H9 (cell line): ENCODE results near the gene ARHGAP24. TPM values are rescaled to one million over a fixed set of nuclear protein-coding genes. Genes with fewer than 3 reads are reported as not detected.

Experiments used
- DNase-seq: peaks from one replicate; pipeline ENCODE4 v3.0.0-alpha.2; 2017
- H2AFZ ChIP-seq: one replicate; pipeline ENCODE4 v1.6.1; 2013; ENCODE audit warnings: mild to moderate bottlenecking, low read length, control low read depth, moderate library complexity
- H2AK5ac ChIP-seq: 2 replicates; pipeline ENCODE4 v1.6.1; 2013; ENCODE audit warnings: low read length, control low read depth, mixed read lengths; ENCODE audit not compliant: insufficient read length
- H2BK120ac ChIP-seq: one replicate; pipeline ENCODE4 v1.6.1; 2013; ENCODE audit warnings: low read depth, mild to moderate bottlenecking, low read length, control low read depth, inconsistent platforms; ENCODE audit not compliant: poor library complexity, severe bottlenecking
- H2BK12ac ChIP-seq: 2 replicates; pipeline ENCODE4 v1.6.1; 2013; ENCODE audit warnings: low read length, control low read depth, mixed read lengths, low read depth; ENCODE audit not compliant: insufficient read length
- H2BK15ac ChIP-seq: 2 replicates; pipeline ENCODE4 v1.6.1; 2013; ENCODE audit warnings: low read depth, low read length, control low read depth
- H2BK20ac ChIP-seq: one replicate; pipeline ENCODE4 v1.6.1; 2013; ENCODE audit warnings: low read depth, mild to moderate bottlenecking, low read length, control low read depth, inconsistent platforms; ENCODE audit not compliant: poor library complexity, severe bottlenecking
- H2BK5ac ChIP-seq: 2 replicates; pipeline ENCODE4 v1.6.1; 2013; ENCODE audit warnings: low read length, control low read depth, mixed read lengths; ENCODE audit not compliant: insufficient read length
- H3K14ac ChIP-seq: 2 replicates; pipeline ENCODE4 v1.6.1; 2013; ENCODE audit warnings: low read length, control low read depth; ENCODE audit not compliant: insufficient read depth
- H3K18ac ChIP-seq: 2 replicates; pipeline ENCODE4 v1.6.1; 2013; ENCODE audit warnings: low read depth, mild to moderate bottlenecking, mixed read lengths, low read length, control low read depth; ENCODE audit not compliant: insufficient read length
- H3K23ac ChIP-seq: 2 replicates; pipeline ENCODE4 v1.6.1; 2013; ENCODE audit warnings: low read length, control low read depth, mixed read lengths, low read depth; ENCODE audit not compliant: insufficient read length
- H3K23me2 ChIP-seq: 2 replicates; pipeline ENCODE4 v1.6.1; 2013; ENCODE audit warnings: low read depth, mild to moderate bottlenecking, mixed read lengths, low read length, control low read depth; ENCODE audit not compliant: insufficient read length, poor library complexity, severe bottlenecking
- H3K27ac ChIP-seq: 2 replicates; pipeline ENCODE4 v1.5.1; 2013; ENCODE audit warnings: low read length, control low read depth, mixed read lengths, low read depth; ENCODE audit not compliant: insufficient read length
- H3K27me3 ChIP-seq: 2 replicates; pipeline ENCODE4 v1.6.1; 2013; ENCODE audit warnings: low read length, control low read depth, inconsistent platforms; ENCODE audit not compliant: insufficient read depth
- H3K4ac ChIP-seq: 2 replicates; pipeline ENCODE4 v1.6.1; 2013; ENCODE audit warnings: low read depth, mild to moderate bottlenecking, control low read depth, inconsistent platforms, low read length, moderate library complexity
- H3K4me1 ChIP-seq: 2 replicates; pipeline ENCODE4 v1.6.1; 2013; ENCODE audit warnings: low read length, control low read depth, inconsistent platforms; ENCODE audit not compliant: insufficient read depth
- H3K4me2 ChIP-seq: 2 replicates; pipeline ENCODE4 v1.6.1; 2013; ENCODE audit warnings: low read length, control low read depth, mixed read lengths; ENCODE audit not compliant: insufficient read length, insufficient read depth
- H3K56ac ChIP-seq: 2 replicates; pipeline ENCODE4 v1.6.1; 2013; ENCODE audit warnings: low read depth, mild to moderate bottlenecking, mixed read lengths, low read length, control low read depth; ENCODE audit not compliant: insufficient read length
- H3K79me1 ChIP-seq: 2 replicates; pipeline ENCODE4 v1.6.1; 2013; ENCODE audit warnings: low read depth, mild to moderate bottlenecking, moderate library complexity, low read length, control low read depth, inconsistent platforms; ENCODE audit not compliant: insufficient read depth, poor library complexity, severe bottlenecking
- H3K79me2 ChIP-seq: 2 replicates; pipeline ENCODE4 v1.6.1; 2013; ENCODE audit warnings: low read length, control low read depth, inconsistent platforms; ENCODE audit not compliant: insufficient read depth
- H3K9ac ChIP-seq: 2 replicates; pipeline ENCODE4 v1.6.1; 2013; ENCODE audit warnings: low read length, control low read depth, mixed read lengths; ENCODE audit not compliant: insufficient read length; ENCODE audit errors: extremely low read depth
- H3K9me3 ChIP-seq: one replicate; pipeline ENCODE4 v1.6.1; 2013; ENCODE audit warnings: low read depth, low read length, inconsistent platforms; ENCODE audit not compliant: control insufficient read depth
- H3T11ph ChIP-seq: one replicate; pipeline ENCODE4 v1.6.1; 2013; ENCODE audit warnings: mild to moderate bottlenecking, low read length, control low read depth, inconsistent platforms
- H4K20me1 ChIP-seq: one replicate; pipeline ENCODE4 v1.6.1; 2013; ENCODE audit not compliant: control insufficient read depth, insufficient read length, insufficient read depth
- H4K5ac ChIP-seq: 2 replicates; pipeline ENCODE4 v1.6.1; 2013; ENCODE audit warnings: low read depth, mild to moderate bottlenecking, mixed read lengths, low read length, control low read depth; ENCODE audit not compliant: insufficient read length
- H4K8ac ChIP-seq: replicated peaks from 2 replicates; pipeline ENCODE4 v1.6.1; 2013; ENCODE audit warnings: low read length, control low read depth, mixed read lengths, low read depth; ENCODE audit not compliant: insufficient read length
- H4K91ac ChIP-seq: 2 replicates; pipeline ENCODE4 v1.6.1; 2013; ENCODE audit warnings: low read depth, mild to moderate bottlenecking, moderate library complexity, mixed read lengths, low read length, control low read depth; ENCODE audit not compliant: insufficient read length
- H3K27ac Mint-ChIP-seq, 3 experiments: 2 replicates in 2 of 3; 3 replicates in 1 of 3; pipeline ENCODE4 v1.8.0; 2020 to 2021; ENCODE audit warnings: mixed read lengths in 3 of 3, mild to moderate bottlenecking in 1 of 3, moderate library complexity in 1 of 3
- H3K27me3 Mint-ChIP-seq: 2 replicates; pipeline ENCODE4 v1.8.0; 2021; ENCODE audit warnings: low read depth, mild to moderate bottlenecking, moderate library complexity, mixed read lengths
- H3K36me3 Mint-ChIP-seq, 3 experiments: 2 replicates in 2 of 3; 3 replicates in 1 of 3; pipeline ENCODE4 v1.8.0; 2020 to 2021; ENCODE audit warnings: low read depth in 3 of 3, mixed read lengths in 3 of 3; ENCODE audit not compliant: insufficient read depth in 1 of 3
- H3K4me1 Mint-ChIP-seq, 2 experiments: 2 replicates each; pipeline ENCODE4 v1.8.0; 2020; ENCODE audit warnings: mixed read lengths in 2 of 2
- H3K4me3 Mint-ChIP-seq, 2 experiments: 2 replicates in 1 of 2; 3 replicates in 1 of 2; pipeline ENCODE4 v1.8.0; 2020 to 2021; ENCODE audit warnings: mild to moderate bottlenecking in 2 of 2, mixed read lengths in 2 of 2, moderate library complexity in 1 of 2
- H3K9me3 Mint-ChIP-seq, 2 experiments: 2 replicates in 1 of 2; 3 replicates in 1 of 2; pipeline ENCODE4 v1.8.0; 2020; ENCODE audit warnings: mild to moderate bottlenecking in 2 of 2, mixed read lengths in 2 of 2, moderate library complexity in 1 of 2
- CTCF ChIP-seq: fragments of 200-600 bp; sonication (generic); conservative IDR thresholded peaks from 3 replicates; pipeline ENCODE4 v1.8.0; 2021; ENCODE audit warnings: antibody characterized with exemption, mild to moderate bottlenecking
- WGBS: extraction: QIAGEN DNeasy Blood & Tissue Kit; methylation state at CpG from one replicate; pipeline ENCODE4 v1.1.7; 2013; ENCODE audit warnings: missing lambda C conversion rate, low lambda C conversion rate, mixed read lengths; ENCODE audit not compliant: insufficient read length; ENCODE audit errors: extremely low coverage; 5-methylcytosine and 5-hydroxymethylcytosine counted together
- total RNA-seq: library from RNA; stranded (reverse); gene quantifications from 2 replicates; pipeline ENCODE4 v1.2.1, GENCODE V29; 2021

ARHGAP24 gene
- total RNA-seq, 1 experiment from 2014 or later, result 0.37 TPM

- Histone ChIP-seq H2BK5ac (no peak overlapping the region), H2AFZ (no peak overlapping the region), H4K5ac (no peak overlapping the region), H3K14ac (no peak overlapping the region), H2BK20ac (no peak overlapping the region), H3K23me2 (no peaks in the 10 kb centered on the region), H4K8ac (no peak overlapping the region), H3K27ac (no peak overlapping the region), H3K56ac (no peak overlapping the region), H2BK12ac (no peak overlapping the region), H2BK120ac (no peak overlapping the region), H3K4ac (no peak overlapping the region), H4K91ac (no peak overlapping the region), H3T11ph (no peak overlapping the region), H2BK15ac (no peak overlapping the region), H3K27me3 (no peaks in the 10 kb centered on the region), H3K9me3 (peaks cover 6% of the 10 kb centered on the region), H3K23ac (no peak overlapping the region), H3K79me1 (no peaks in the 10 kb centered on the region), H3K4me2 (no peak overlapping the region), H2AK5ac (no peak overlapping the region), H3K4me1 (peaks cover 3% of the 10 kb centered on the region; the same call in 1 of the 2 replicates), H3K9ac (no peak overlapping the region), H3K18ac (no peak overlapping the region), H4K20me1 (no peaks in the 10 kb centered on the region), H3K79me2 (no peaks in the 10 kb centered on the region)
- Mint-ChIP-seq H3K27me3 (no peaks in the 10 kb centered on the region), H3K36me3 (peaks cover 5 to 30% (median 18%) of the 10 kb centered on the region in 3 experiments), H3K9me3 (peaks cover 33 to 35% of the 10 kb centered on the region in 2 experiments), H3K27ac (no peak overlapping the region), H3K4me1 (peaks cover 7 to 13% of the 10 kb centered on the region in 2 experiments), H3K4me3 (no peak overlapping the region)
- no peak for TF ChIP-seq CTCF
- no CpG with 5 or more reads among the region's 3 CpGs for WGBS
- no peak for DNase-seq
Observed at GRCh38 chr4:85669992-85670548, 195.1 kb downstream of the ARHGAP24 start.
